ENCODE results near the gene ANXA3.
"Not testable (repeated sequence)": the region's sequence is repeated elsewhere in the genome, so short reads cannot be mapped to it uniquely, and the experiment has no call there.

ANXA3 gene

GRCh38 chr4:78571804-78572203 lies 20.2 kb downstream of the ANXA3 start:
- no peak for DNase-seq (ENCODE audit: low read depth)

GRCh38 chr4:78578674-78579425 lies 27.3 kb downstream of the ANXA3 start:
- DNase-seq (ENCODE audit: low read depth), result no peak

GRCh38 chr4:78581618-78582017 lies 30.0 kb downstream of the ANXA3 start:
- no peak for DNase-seq (ENCODE audit: low read depth)

DNA sequence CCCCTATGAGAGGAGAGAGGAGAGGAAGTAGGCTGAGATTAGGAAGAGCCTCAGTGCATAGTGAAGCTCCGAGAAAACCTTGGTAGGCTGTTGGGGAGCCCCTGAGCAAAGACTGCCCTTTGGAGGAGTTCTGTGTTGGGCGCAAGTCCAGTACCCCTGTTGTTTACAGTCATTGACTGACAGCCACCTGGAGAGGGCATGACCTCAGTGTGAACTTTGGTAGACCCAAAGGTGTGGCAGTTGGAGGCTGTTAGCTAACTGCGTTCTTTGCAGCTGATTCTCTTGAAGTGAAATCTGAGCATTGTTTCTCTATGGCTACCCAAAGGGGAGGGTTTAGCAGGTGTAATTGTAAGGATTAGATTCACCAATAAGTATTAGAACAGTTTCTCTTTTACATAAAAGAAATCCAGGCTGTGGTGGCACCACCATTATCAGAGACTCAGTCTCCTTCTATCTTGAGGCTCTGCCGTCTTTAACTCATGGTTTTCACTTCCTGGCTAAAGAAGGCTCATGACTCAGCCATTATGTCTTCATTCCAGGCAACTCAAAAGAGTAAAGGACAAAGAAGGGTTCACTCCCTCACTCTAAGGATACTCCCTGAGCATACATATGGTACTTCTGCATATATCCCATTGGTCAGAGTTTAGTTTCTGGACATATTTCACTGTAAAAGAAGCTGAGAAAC lies 33.4 kb downstream of the ANXA3 start:
- no peak for DNase-seq (ENCODE audit: low read depth)

GRCh38 chr4:78585633-78586032 lies 34.1 kb downstream of the ANXA3 start:
- DNase-seq (ENCODE audit: low read depth), result no peak

GRCh38 chr4:78588894-78589545 lies 37.5 kb downstream of the ANXA3 start:
- no peak for DNase-seq (ENCODE audit: low read depth)

DNA sequence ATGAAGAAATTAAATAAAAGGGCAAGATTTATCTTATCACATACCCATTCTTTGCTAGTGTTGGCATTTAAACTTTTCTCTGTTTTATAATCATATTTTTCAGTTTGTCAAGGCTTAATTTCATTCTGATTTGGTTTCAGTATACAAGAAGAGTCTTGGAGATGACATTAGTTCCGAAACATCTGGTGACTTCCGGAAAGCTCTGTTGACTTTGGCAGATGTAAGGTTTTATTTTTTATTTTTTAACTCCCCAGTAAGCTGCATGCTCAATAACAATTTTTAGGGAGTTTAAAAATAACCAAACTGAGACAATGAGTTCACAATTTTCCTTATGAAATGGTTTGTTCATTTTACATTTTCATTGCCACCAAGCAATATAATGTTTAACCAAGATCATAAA lies 39.8 kb downstream of the ANXA3 start:
- DNase-seq (ENCODE audit: low read depth), result no peak

DNA sequence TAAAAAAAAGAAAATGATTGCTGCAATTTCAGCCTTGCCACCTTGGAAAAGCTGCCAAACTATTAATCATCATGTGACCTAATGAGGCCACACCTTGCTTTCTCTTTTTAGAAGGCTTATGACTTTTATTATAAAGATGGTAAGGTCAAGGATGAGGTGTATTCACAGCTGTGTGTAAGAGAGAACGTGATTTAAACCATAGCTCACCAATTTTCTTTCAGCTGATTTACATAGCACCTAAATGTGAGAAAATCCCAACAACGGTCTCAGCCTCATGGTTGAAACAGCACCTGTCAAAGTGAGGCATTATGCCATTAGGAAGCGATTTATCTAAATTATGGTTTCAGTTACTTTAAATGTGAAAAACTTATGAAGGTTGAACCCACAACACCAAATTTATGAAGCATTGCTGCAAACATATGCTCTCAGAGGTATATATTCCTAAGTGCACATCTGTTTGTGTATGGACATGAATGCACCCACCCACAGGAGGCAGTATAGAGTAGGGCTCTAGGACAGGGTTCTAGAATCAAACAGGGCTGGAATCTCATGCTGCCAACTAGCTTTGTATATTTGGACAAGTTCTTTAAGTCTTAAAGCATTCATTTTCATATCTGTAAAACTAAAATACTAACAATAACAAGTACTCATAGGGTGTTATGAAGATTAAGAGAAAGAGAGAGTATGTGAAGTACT lies 40.7 kb downstream of the ANXA3 start:
- DNase-seq (ENCODE audit: low read depth), result no peak

GRCh38 chr4:78596111-78596742 lies 44.7 kb downstream of the ANXA3 start:
- no peak for DNase-seq (ENCODE audit: low read depth)

GRCh38 chr4:78598431-78598830 lies 46.9 kb downstream of the ANXA3 start:
- not testable (repeated sequence) for DNase-seq (ENCODE audit: low read depth)

- no peak for DNase-seq (ENCODE audit: low read depth)
Measured at GRCh38 chr4:78599147-78599546, 47.6 kb downstream of the ANXA3 start.

- no peak for DNase-seq (ENCODE audit: low read depth)
Measured at GRCh38 chr4:78599931-78600375, 48.4 kb downstream of the ANXA3 start.

GRCh38 chr4:78601013-78601412 lies 49.4 kb downstream of the ANXA3 start:
- no peak for DNase-seq (ENCODE audit: low read depth)

- DNase-seq (ENCODE audit: low read depth), result no peak
Measured at GRCh38 chr4:78602334-78602733, 50.8 kb downstream of the ANXA3 start.

GRCh38 chr4:78603384-78603783 lies 51.8 kb downstream of the ANXA3 start:
- DNase-seq (ENCODE audit: low read depth), result no peak

DNA sequence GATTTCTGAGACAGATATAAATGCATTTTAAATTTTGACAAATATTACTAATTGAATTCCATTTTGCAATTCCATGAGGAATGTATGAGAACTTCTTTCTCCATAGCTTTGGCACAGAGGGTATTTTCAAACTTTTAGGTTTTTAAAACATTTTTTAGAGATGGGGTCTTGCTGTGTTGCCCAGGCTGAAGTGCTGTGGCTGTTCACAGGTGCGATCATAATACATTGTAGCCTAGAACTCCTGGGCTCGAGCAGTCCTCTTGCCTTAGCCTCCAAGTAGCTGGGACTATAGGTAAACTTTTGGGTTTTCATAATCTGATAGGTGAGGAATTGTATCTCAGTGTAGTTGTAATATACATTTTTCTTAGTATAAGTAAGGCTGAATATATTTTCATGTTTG lies 53.4 kb downstream of the ANXA3 start:
- no peak for DNase-seq (ENCODE audit: low read depth)

GRCh38 chr4:78606035-78606434 lies 54.5 kb downstream of the ANXA3 start:
- DNase-seq (ENCODE audit: low read depth), result no peak

- DNase-seq (ENCODE audit: low read depth), result no peak
Measured at GRCh38 chr4:78606530-78607095, 55.0 kb downstream of the ANXA3 start.

DNA sequence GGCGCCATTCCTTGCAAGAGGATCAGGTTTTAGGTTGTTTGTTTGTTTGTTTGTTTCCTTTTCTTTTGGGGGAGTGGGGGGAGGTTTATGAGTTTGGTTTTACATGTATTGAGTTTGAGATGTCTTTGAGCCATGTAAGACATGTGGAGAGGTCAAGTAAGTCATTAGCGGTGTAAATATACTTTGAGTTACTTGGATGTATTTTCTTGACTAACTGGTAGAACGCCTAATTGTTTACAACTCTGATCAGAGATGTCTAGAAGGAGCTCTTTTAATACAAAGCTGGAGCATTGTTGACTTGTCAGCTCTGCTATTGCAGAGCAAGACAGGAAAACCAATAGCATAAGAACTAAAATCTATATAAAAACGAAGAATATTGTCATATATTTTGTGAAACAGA lies 57.1 kb downstream of the ANXA3 start:
- DNase-seq (ENCODE audit: low read depth), result no peak

DNA sequence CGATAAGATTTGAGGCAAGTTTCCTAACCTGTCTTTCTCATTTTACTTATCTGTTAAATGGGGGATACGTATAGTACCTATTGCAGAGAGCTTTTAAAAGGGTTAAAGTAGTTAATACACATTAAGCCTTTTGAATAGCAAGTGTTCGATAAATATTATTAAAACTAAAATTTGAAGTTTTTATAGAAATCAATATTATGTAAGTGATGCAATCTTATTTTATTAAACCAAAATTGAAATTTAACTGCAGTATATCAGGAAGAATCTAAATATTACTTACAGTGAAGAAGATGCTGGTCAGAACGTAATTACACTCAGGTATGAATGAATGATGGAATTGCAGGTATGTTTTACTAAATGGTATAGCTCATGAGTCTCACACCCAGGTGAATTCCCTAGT lies 58.0 kb downstream of the ANXA3 start:
- no peak for DNase-seq (ENCODE audit: low read depth)

DNA sequence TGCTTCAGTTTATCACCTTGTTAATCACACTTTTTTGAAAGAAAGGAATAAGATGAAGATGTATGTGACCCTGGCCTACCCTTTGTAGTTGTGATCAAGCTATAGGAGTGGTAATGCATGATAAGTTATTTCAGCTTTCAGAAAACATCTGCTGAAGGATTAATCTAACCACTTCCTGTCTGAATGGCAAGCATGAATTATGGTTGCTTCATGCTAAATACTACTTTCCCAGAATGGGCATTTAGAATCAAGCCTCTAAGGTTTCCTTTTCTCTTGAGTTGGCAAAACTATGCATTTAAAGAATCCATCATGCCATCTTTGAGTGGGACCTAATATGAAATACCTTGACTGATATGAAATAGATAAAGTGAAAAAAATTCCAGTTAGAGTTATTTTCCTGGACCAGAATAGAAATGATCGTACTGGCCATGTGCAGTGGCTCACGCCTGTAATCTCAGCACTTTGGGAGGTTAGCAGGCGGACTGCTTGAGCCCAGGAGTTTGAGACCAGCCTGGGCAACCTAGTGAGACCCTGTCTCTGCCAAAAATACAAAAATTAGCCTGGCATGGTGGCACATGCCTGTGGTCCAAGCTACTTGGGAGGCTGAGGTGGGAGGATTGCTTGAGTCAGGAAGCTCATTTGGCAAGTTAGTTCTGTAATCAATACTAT lies 59.1 kb downstream of the ANXA3 start:
- no peak for DNase-seq (ENCODE audit: low read depth)
